NCI-H2107 (cell line): ENCODE results near the gene BBC3.
"Not testable (repeated sequence)": the region's sequence is repeated elsewhere in the genome, so short reads cannot be mapped to it uniquely, and the experiment has no call there.

Experiments used
- DNase-seq: peaks from one replicate; lab custom pipeline; 2025; lab: John Stamatoyannopoulos, UW

The BBC3 gene

DNA sequence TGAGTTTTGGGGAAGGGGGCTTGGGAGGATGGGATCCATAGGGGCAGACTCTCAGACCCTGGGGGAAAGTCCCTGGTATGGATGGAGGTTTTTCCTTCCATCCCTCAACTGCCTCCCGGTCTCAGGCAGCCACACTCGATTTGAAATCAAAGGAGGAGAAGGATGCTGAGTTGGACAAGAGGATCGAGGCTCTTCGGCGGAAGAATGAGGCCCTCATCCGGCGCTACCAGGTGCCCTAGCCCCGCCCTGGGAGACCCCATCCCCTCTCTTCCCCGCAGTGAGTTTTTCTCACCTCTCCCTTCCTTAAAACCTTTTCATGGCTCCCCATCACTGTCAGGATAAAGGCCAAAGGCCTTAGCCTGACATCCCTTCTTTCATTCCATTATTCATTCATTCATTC lies 27.4 kb upstream of the BBC3 start:
- DNase-seq = no peak

DNA sequence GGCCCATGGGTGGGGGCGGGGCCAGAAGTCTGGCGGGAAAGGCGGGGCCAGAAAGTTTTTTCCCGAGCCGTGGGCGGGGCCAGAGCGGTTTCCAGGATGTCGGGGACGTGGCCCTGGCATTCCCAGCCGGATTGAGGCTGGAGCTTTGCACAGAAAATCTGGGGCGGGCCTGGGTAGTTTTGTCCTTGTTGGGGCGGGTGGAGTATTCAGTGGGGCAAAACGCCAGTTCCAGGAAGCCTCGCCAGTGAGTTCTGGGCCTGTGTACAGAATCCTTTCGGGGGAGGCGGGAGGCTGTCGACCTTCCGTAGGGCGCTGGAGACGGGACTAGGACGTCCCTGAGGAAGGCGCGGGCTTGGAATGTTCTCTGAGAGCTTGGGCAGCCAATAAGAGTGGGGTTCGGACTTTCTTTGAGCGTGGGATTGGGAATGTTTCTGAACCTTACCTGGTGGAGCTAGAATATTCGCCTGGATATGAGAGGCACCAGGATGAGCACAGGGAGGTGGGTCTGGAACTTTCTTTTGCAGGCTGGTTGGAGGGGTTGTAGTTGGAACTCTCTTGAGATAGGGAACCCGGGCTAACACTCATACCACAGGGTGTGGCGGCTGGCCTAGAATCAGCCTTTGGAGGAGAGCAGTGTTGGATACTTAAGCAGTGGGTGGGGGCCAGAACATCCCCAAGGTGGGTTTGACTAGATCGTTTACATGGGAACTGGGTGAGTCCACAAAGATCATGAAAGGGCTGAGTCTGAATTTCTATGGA lies 26.6 kb upstream of the BBC3 start:
- no peak for DNase-seq

DNA sequence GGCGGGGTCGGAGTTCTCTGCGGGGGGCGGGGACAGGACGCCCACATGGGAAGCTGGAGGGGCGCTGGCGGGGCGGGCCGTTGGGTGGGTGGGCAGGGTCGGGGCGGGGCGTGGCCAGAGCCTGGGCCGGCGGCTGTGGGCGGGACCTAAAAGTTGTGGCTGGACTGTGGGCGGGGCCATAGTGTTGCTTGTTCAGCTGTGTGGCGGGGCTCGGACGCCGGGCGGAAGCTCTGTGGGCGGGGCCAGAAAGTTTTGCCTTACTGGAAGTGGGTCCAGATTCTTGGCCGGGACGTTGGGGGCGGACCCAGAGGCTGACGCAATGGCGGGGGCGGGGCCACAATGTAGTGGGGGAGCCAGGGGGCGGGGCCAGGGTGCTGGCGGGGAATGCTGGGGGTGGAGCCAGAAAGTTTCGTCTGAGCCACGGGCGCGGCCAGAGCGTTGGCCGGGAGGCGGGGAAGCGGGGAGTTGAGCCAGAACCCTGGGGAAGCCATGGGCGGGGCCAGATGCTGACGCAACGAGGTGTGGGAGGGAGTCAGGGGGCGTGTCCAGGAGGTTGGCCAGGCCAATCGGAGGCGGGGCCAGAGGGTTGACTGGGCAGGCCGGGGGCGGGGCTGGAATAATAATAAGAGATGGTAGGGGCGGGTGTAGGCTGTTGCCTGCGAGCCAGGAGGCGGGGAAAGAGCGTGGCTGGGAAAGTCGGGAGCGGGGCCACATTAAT lies 25.9 kb upstream of the BBC3 start:
- DNase-seq = peak; percentile 100

DNA sequence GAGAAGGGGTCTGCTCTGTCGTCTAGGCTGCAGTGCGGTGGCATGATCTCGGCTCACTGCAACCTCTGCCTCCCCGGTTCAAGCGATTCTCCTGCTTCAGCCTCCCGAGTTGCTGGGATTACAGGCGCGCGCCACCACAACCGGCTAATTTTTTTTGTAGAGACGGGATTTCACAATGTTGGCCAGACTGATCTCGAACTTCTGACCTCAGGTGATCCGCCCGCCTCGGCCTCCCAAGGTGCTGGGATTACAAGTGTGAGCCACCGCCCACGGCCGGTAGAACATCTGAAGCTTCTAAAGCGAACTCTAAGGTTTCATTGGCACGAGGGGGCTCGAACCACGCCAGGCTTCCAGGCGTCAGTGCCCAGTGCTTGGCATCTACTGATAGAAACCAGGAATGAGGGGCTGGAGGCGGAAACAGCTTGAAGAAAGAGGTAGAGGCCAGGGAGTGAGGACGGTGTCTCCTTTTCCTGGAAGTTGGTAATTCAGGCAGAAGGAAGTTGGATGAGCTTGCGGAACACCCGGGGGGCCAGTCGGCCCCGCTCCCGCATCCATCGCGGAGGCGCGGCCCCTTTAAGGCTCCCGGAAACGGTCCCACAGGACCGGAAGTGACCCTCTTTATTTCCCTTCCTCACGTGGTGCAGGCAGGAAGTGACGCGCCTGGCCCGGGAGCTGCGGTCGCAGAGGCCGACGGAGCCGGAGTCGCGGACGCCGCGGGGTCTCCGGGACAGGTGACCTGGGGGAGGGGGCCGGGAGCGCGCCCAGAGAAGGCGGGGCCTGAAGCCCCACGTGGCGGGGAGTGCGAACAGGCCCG lies 25.1 kb upstream of the BBC3 start, which contains the start of gene CCDC9:
CCDC9 (plus strand) TSS at position 647 of the 814 bp plus-strand sequence. CDS start 1,876 bp downstream, outside the sequence.
- peak; percentile 99 for DNase-seq

DNA sequence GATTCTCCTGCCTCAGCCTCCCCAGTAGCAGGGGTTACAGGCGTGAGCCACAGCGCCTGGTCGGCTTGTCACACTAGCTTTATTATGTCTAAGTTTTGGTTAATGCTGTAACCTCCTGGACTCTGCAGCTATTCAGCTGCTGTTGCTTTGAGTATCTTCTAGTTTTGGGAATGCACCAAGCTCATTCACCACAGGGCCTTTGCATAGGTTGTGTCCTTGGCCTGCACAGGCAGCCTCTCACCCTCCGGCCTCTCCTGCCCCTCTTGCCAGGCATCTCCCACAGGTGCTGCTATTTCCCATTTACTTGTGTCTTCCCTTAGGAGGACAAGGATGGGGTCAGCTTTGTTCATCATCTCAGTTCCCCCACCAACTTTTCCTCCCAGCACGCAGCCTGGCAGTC lies 23.0 kb upstream of the BBC3 start:
- DNase-seq = no peak

DNA sequence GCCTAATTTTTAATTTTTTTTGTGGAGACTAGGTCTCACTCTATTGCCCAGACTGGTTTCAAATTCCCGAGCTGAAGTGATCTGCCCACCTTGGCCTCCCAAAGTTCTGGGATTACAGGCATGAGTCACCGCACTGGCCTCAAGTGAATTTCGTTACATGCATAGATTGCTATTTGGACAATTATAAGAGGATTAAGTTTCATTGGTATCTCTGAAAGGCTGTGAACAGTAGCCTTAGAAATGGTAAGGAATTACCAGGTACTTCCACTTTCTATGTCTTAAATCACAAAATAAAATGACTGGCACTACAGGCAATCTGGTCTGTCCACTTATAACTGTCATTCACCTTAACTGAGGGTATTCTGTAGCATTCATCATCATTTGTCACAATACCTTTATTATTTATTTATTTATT lies 22.5 kb upstream of the BBC3 start:
- DNase-seq = no peak

DNA sequence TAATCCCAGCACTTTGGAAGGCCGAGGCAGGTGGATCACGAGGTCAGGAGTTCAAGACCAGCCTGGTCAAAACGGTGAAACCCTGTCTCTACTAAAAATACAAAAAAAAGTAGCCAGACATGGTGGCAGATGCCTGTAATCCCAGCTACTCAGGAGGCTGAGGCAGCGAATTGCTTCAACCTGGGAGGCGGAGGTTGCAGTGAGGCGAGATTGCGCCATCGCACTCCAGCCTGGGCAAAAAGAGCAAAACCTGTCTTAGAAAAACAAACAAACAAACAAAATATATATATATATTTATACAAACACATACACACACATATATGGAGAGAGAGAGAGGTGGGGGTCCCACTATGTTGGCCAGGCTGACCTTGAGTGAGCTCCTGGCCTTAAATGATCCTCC lies 22.0 kb upstream of the BBC3 start:
- DNase-seq = not testable (repeated sequence)

DNA sequence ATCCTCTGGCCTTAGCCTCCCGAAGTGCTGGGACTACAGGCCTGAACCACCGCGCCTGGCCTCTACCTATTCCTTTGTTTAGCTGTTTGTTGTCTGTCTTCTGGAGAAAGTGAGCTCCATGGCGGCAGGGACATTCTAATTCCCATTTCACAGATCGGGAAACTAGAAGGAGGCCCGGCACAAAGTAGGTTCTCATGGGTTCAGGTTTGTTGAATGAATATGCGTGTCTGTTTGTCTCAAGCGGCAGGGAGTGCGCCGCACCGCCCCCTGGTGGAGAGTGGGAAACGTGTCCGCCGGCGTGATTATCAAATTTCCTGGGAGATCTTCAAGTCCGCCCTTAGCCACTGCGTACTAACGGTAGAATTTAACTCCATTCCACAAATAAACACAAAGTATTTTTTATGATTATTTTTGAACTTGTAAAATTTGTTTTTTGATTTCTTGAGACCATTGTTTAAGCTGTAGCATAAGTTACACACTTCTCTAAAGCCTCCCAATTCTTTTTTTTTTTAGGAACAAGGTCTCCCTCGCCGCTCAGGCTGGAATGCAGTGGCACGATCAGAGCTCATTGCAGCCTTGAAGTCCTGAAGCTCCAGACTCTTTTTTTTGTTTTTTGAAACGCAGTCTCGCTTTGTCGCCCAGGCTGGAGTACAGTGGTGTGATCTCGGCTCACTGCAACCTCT lies 16.4 kb upstream of the BBC3 start:
- DNase-seq = no peak

DNA sequence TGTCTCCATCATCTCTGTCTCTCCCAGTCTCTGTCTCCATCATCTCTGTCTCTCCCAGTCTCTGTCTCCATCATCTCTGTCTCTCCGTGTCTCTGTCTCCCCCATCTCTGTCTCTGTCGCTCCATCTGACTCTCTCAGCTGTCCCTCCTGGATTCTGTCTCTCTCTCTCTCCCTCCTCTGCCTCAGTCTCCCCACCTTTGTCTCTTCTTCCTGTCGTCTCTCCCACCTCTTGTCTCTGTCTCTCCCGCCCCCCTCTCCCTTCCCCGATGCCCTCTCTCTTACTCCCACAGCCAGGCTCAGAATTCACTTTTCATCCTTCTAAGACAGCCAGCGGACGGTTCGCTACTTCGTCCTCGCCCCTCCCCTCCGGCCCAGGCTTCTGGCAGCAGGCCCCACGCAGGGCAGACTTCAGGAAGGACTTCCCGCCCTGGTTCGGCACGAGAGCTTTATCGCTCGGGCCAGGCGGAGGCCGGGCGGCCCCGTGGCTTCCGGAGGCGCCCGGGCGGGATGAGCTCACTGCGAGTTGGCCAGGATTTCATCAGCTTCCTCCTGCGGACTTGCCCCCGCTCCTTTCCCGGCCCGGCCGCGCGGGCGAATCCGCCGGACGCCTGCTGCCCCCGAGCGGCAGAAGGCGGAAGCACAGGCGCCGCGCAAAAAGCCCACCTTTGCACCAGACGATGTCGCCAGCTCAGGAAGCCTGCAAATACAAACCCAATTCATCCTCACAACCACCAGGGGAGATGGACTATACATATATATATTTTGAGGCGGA lies 13.0 kb upstream of the BBC3 start:
- DNase-seq = peak; percentile 89

DNA sequence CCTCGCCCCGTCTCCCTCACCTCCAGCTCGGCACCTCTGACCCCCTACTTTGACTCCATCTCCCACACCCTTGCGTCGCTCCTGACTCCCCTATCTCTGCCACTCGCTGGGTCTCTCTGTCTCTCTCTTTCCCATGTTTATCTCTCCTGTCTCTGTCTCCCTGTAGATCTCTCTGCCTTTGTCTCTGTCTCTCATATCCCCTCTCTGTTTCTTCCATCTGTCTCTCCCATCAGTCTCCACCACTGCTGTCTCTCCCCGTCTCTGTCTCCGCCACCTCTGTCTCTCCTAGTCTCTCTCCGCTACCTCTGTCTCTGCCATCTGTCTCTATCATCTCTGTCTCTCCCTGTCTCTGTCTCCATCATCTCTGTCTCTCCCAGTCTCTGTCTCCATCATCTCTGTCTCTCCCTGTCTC lies 12.4 kb upstream of the BBC3 start:
- DNase-seq = no peak

DNA sequence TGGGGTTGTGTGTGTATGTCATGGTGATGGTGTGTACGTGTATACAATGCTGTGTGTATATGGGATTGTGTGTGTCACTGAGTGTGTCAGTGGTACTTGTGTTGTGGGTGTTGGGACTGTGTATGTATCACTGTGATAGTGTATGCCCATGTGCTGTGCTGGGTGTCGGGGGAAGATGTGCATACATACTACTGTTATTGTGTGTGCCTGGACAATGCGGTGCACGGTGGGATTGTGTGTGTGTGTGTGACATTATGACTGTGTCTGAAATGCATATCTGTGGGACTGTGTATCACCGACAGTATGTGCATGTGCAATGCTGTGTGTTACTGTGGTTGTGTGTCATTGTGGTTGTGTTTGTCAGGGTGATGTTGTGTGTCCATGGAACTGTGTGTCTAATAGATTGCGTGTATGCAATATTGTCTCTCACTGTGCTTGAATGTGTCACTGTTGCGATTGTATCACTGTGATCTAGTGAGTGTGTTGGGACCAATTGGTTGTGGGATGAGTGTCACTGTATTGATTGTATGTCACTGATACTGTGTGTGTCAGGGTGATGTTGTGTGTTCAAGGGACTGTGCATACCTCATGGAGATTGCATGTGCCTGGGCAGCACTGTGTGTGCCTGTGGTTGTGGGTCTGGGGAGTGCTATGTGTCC lies 11.0 kb upstream of the BBC3 start:
- DNase-seq = no peak

DNA sequence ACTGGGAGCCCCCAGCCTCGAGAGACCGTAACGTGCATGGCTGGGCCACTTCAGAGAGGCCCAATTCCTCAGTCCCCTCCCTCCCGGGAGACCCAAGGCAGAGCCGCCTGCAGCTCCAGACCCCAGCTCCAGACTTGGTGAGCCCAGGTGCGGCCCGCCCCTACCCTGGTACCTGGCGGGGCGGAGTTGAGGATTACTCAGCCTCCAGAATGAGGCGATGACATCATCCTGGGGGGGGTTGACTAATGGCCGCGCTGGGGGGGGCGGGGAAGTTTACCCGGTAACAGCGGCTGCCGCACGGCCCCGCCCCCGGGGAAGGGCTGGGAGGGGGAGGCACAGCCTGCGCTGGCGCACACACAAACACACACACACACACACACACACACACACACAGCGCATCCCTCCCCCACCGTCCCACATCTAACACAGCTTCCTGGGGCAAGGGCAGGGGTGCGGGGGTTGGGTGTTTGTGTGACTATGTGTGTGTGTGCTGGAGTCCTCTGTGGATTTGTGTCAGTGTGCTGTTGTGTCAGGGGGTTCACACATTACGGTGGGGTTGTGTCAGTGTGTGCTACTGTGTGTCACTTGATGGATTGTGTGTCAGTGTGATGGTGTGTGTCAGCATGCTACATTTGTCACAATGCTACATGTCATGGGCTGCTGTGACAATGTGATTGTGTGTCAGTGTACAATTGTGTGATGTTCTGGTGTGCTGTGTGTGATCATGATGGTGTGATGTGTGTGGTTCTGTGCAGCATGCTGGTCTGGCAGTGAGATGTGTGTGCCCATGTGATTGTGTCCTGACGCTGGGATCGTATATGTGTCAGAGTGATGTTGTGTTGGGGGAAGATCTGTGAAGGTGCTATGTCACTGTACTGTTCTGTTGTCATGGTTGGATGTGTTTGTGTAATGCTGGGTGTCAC lies 10.3 kb upstream of the BBC3 start:
- DNase-seq = peak; percentile 71

DNA sequence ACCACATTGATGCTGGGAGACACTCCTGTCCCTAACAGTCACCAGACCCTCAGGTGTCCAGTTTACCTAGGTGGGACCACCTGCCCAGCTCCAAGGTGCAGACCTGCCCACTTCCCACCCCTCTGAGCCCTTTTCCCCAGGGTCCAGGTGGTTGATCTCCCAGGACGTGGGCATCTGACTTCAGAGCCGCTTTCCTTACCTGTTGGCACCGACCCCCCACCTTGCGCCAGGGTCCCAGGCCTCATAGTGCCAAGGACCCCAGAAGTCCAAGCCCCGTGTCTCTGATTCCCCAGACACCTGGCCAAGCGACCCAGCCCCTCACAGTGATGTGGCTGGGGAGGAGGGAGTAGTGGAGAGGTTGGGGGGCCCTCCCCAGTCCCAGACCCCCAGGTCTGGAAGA lies 9.6 kb upstream of the BBC3 start:
- DNase-seq = no peak

DNA sequence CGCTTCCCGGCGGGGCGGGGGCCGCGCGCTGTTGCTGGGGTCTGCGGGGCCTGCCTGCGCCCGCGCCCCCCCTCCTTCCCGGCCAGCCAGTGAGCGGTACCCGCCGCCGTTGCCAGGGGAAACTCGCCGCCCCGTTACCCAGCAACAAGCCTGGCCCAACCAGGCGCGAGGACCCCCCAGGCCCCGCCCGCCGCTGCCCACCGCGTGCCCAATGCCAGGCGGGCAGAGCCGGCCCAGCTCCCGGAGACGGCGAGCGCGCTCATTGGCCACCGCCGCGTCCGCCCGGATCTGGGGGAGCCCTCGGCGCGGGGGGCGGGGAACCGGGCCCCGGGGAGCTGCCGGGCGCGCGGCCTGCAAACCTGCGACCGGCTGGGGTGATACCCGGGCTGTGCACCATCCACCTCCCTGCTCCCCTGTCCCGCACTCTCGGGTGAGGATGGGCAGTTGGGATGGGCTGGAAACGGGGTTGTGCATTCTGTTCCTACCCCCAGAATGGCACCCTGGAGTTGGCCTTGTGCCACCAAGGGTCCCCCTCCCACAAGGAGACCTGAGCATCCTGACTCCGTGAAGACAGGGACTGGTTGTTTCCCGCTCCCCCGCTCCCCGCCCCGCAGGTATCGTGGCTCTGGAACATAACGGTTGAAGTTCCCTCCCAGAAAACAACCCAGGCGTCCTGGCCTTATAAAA lies 8.8 kb upstream of the BBC3 start:
- DNase-seq = peak; percentile 31

DNA sequence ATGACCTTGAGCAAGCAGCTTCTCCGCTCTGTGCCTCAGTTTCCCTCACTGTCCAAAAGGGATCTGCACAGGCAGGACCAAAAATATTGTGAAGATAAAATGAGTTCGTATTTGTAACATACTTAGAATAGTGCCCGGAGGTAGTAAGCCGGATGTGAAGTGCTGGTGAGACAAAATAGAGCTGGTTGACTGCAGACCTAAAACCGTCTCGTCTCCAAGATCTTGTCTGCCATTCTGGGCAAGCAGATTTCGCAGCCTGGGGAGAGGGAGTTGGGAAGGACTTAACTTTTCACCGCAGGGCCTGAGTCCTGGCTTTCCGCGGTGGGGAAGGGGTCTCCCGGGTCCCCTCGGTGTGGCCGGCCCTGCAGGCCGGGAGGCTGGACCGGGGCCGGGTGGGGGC lies 8.2 kb upstream of the BBC3 start:
- DNase-seq = no peak

DNA sequence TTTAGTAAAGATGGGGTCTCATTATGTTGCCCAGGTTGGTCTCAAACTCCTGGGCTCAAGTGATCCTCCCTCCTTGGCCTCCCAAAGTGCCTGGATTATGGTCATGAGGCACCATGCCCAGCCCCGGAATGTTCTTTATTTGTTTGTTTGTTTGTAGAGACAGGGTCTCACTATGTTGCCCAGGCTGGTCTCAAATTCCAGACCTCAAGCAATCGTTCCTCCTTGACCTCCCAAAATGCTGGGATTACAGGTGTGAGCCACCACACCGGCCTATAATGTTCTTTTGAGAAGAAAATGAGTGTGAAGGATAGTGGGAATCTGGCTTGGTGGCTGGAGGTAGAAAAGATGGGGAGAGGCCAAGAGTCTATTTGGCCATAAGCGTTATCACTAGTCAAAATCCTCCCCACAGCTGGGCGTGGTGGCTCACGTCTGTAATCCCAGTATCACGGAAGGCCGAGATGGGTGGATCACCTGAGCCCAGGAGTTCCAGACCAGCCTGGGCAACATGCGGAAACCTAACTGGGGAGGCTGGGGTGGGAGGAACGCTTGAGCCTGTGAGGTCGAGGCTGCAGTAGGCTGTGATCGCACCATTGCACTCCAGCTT lies 5.2 kb upstream of the BBC3 start:
- DNase-seq = no peak

DNA sequence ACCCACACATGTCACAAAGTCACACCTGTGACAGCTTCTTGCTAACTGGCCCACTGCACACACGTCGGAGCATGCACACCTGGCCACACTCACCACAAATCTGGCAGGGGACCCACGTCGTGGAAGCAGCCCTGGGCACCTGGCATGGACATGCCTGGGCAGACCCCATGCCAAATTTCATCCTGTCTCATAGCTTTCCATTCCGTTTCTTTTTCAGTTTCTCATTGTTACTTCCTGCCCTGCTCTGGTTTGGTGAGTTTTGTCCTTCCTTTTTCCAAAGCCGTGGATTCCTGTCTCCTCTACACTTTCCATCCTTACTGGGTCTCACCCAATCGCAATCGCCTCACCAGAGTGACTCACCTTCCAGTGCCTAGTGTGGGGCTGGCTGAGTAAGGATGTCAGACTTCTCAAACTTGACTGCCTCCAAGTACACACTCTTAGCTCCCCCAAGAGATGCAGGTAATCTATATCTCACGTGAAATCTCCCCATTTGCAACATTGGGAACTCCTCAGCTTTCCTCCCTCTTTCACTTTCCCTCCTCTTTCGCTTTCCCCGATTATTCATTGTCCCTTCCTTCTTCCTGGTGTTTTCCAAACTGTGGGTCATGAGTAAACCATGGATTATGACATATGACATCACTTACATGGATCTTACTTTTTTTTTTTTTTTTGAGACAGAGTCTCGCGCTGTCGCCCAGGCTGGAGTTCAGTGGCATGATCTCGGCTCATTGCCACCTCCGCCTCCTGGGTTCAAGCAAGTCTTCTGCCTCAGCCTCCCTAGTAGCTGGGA lies 1.6 kb upstream of the BBC3 start:
- no peak for DNase-seq
